Transverse colon (tissue), 4 donors: ENCODE measurements around the gene CAPN15. TPM values are rescaled to one million over a fixed set of nuclear protein-coding genes. Genes with fewer than 3 reads are reported as not detected.

ENCODE experiments used
- DNase-seq: peaks from one replicate; pipeline ENCODE4 v3.0.0-alpha.2; 2019
- H3K27ac ChIP-seq, 4 donors: fragments of 200-600 bp; sonication (generic); 2 replicates each; pipeline ENCODE4 v1.5.1; 2016 to 2018; ENCODE audit warnings: inconsistent platforms in 4 of 4
- H3K27me3 ChIP-seq: fragments of 200-600 bp; sonication (generic); 2 replicates; pipeline ENCODE4 v1.5.1; 2017; ENCODE audit warnings: inconsistent platforms
- H3K36me3 ChIP-seq, 4 donors: fragments of 200-600 bp; sonication (generic); 2 replicates each; pipeline ENCODE4 v1.5.1; 2017 to 2019; ENCODE audit warnings: inconsistent platforms in 4 of 4
- H3K4me1 ChIP-seq, 4 donors: fragments of 200-600 bp; sonication (generic); 2 replicates each; pipeline ENCODE4 v1.5.1; 2017 to 2020; ENCODE audit warnings: inconsistent platforms in 4 of 4
- H3K4me3 ChIP-seq, 4 donors: fragments of 200-600 bp; sonication (generic); 1 replicate in 1 of 4; 2 replicates in 3 of 4; pipeline versions ENCODE4 v1.5.1 to v1.6.1; 2017 to 2019; ENCODE audit warnings: inconsistent platforms in 4 of 4
- H3K9me3 ChIP-seq, 2 donors: fragments of 200-600 bp; sonication (generic); 2 replicates each; pipeline ENCODE4 v1.5.1; 2017 to 2019; ENCODE audit warnings: inconsistent platforms in 2 of 2
- CTCF ChIP-seq, 5 experiments: fragments of 200-600 bp in 3 of 5; fragments of 450-650 bp in 2 of 5; sonication (generic) in 3 of 5; IDR thresholded peaks; 1 replicate in 2 of 5; 2 replicates in 3 of 5; pipeline ENCODE4 v1.5.1; 2016 to 2017; ENCODE audit warnings: antibody characterized with exemption in 5 of 5, inconsistent platforms in 3 of 5, mild to moderate bottlenecking in 2 of 5, moderate library complexity in 1 of 5
- EP300 ChIP-seq: sonication (generic); formaldehyde crosslinking; IDR thresholded peaks from one replicate; pipeline ENCODE4 v1.6.1; 2017; ENCODE audit warnings: antibody characterized with exemption, low read depth
- POLR2A ChIP-seq: fragments of 450-650 bp; IDR thresholded peaks from one replicate; pipeline ENCODE4 v1.6.1; 2016; ENCODE audit warnings: antibody characterized with exemption, mild to moderate bottlenecking, moderate library complexity
- POLR2AphosphoS5 ChIP-seq, 3 donors: sonication (generic); formaldehyde crosslinking; IDR thresholded peaks; one replicate each; pipeline ENCODE4 v1.6.1; 2016; ENCODE audit warnings: antibody characterized with exemption in 3 of 3
- WGBS, 2 donors: methylation state at CpG; one replicate each; pipeline ENCODE4 v1.1.5; 2018; ENCODE audit warnings: low coverage in 1 of 2; 5-methylcytosine and 5-hydroxymethylcytosine counted together
- in situ Hi-C, 4 donors: fragments of 200-750 bp; cut with MboI; loops; one replicate each; pipeline versions ENCODE4 v1.15.0 to v1.15.1; 2017; ENCODE audit warnings: low sequenced_read_pairs in 3 of 4, low pct_ligation_motif_present in 1 of 4, low pct_unique_long_range_greater_than_20kb in 1 of 4
- intact Hi-C: fragments of 100-400 bp; cut with DNase I; formaldehyde crosslinking; loops from one replicate; pipeline ENCODE4 v1.15.1; 2023; ENCODE audit warnings: low total_unique reads
- total RNA-seq, 4 donors: library from RNA; depleted of rRNA; stranded (reverse); fragments of >200 nt; gene quantifications; one replicate each; pipeline ENCODE4 v1.1.0, GENCODE V29; 2016

CAPN15 gene
- total RNA-seq, 4 donors from 2014 or later = 108 to 388 (median 175) TPM

DNA sequence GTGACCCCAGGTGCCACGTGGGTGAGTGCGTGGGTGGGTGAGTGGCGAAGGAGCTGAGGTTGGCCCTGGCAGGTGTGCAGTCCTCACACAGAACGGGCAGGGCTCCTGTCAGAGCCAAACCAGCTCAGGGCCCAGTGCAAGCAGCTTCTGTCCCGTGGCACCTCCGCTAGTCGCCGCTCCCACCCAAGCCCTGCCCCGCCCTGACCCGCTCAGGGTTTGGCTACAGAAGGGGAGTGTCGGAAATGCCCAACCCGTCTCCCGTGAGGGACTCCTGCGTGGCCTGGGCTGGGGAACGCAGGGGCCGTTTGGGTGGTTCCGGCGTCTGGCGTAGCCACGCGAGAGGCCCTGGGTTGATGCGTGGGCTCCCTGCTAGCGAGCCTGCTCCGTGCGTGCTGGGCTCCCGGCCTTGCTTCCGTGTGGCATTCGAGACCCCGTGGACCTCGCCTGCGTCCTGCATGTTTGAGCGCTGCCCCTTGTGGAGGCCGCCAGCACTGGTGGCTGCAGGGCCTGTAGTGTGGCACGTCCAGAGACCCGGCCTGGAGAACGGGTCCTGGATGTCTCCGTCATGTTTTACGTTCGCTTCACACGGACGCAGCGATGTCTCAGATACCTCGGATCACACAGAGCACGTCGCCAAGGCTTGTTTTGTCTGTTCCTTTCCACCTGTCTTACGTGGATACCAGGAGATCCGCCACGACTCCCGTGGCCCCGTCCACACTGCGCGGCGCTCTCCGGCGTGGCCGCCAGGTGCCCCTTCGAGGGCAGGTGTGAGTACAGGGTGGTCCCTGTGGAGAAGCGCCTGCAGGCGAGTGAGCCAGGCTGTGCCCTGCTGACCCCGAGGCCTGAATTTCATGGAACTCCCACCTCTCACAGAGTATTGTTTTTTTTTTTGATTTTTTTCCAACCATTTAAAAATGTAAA, 10.2 kb downstream of the CAPN15 start:
- Histone ChIP-seq H3K4me3 (no peak overlapping the region), H3K4me1 (peaks cover 5 to 32% (median 27%) of the 10 kb centered on the region in 4 donors), H3K36me3 (no peaks in the 10 kb centered on the region), H3K27ac (no peak overlapping the region), H3K9me3 (no peaks in the 10 kb centered on the region), H3K27me3 (no peaks in the 10 kb centered on the region)
- in situ Hi-C loops = no loop called here
- no peak for TF ChIP-seq POLR2AphosphoS5 (IDR thresholded peaks at IDR 0.05)
- no peak for TF ChIP-seq CTCF (IDR thresholded peaks at IDR 0.05)
- no peak for TF ChIP-seq EP300
- no peak for TF ChIP-seq POLR2A
- intact Hi-C loops = no loop called here
- no peak for DNase-seq
- 95 to 97% methylated on average over 22 to 56 of the region's 60 CpGs for WGBS, 2 donors

DNA sequence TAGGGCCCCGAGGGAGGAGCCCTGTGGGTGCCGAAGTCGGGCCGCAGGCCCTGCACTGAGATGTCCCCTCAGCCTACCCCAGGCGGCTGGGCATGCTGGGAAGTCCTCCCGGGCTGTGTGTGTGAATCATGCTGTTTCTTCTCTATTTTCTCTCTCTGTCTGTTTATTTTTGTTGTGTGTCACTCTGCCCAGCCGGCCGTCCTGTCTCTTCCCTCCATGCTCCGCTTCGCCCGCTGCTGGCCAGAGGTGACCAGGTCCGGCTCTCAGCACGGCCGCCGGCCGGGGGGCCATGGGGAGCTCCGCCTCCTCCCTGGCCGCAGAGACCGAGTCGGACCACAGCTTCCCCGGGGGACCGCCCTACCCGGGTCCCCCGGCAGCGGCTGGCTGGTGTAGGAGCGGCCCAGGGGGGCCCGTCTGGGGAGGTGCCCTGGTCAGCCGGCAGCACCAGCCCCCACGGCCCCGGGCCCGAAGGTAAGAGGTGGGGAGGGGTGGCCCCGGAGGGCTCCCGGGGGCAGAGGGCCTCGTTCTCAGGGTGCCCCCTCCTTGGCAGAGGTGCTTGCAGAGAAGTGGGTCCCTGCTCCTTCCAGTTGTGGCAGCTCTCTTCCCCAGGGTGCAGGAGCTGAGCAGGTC, 12.5 kb downstream of the CAPN15 start:
- 94% methylated on average over 28 of the region's 34 CpGs; no CpG with 5 or more reads in 1 of the 2 donors for WGBS, 2 donors
- H3K4me3 ChIP-seq = no peak overlapping the region
- no peaks in the 10 kb centered on the region for H3K9me3 ChIP-seq
- no peak for DNase-seq
- TF ChIP-seq CTCF (IDR thresholded peaks at IDR 0.05) (no peak), EP300 (no peak), POLR2AphosphoS5 (IDR thresholded peaks at IDR 0.05) (no peak), POLR2A (no peak)
- H3K27ac ChIP-seq = no peak overlapping the region
- intact Hi-C loops = loop anchor here (1.0 kb wide), 1 partner anchor 66 kb away; no protein-coding TSS in a partner anchor
- H3K27me3 ChIP-seq = no peaks in the 10 kb centered on the region
- H3K4me1 ChIP-seq = peaks cover 0 to 12% (median 7%) of the 10 kb centered on the region in 4 donors
- in situ Hi-C loops = no loop called here
- H3K36me3 ChIP-seq = no peaks in the 10 kb centered on the region

- Histone ChIP-seq H3K36me3 (no peaks in the 10 kb centered on the region), H3K4me1 (peaks cover 0 to 4% (median 2%) of the 10 kb centered on the region in 4 donors), H3K27me3 (no peaks in the 10 kb centered on the region), H3K4me3 (no peak overlapping the region), H3K27ac (no peak overlapping the region), H3K9me3 (no peaks in the 10 kb centered on the region)
- in situ Hi-C loops = no loop called here
- no peak for TF ChIP-seq POLR2AphosphoS5 (IDR thresholded peaks at IDR 0.05)
- TF ChIP-seq POLR2A = no peak
- TF ChIP-seq CTCF (IDR thresholded peaks at IDR 0.05) = no peak
- no peak for TF ChIP-seq EP300
- intact Hi-C loops = no loop called here
- WGBS, 2 donors = 87% methylated on average over 29 of the region's 29 CpGs; no CpG with 5 or more reads in 1 of the 2 donors
- no peak for DNase-seq
Observed at GRCh38 chr16:540645-541340, 13.3 kb downstream of the CAPN15 start.
